Lower lobe of right lung (tissue), 2 donors: ENCODE measurements around the gene NDUFB7. TPM values are rescaled to one million over a fixed set of nuclear protein-coding genes. Genes with fewer than 3 reads are reported as not detected.
"Not testable (repeated sequence)": the region's sequence is repeated elsewhere in the genome, so short reads cannot be mapped to it uniquely, and the experiment has no call there.

Experiments
- ATAC-seq, 2 donors: fragments of 200-7000 bp; cut with Tn5 transposase; one replicate each; pipeline ENCODE4 v1.9.1; 2020 to 2022; ENCODE audit warnings: mild to moderate bottlenecking in 2 of 2, moderate library complexity in 2 of 2
- DNase-seq: peaks from one replicate; pipeline ENCODE4 v3.0.0-alpha.2; 2020
- H3K27ac ChIP-seq: fragments of 200-600 bp; one replicate; pipeline ENCODE4 v1.8.0; 2022
- H3K27me3 ChIP-seq: fragments of 200-600 bp; one replicate; pipeline ENCODE4 v1.8.0; 2022; ENCODE audit warnings: low read depth
- H3K36me3 ChIP-seq: fragments of 200-600 bp; one replicate; pipeline ENCODE4 v1.8.0; 2022; ENCODE audit warnings: mild to moderate bottlenecking
- H3K4me1 ChIP-seq: fragments of 200-600 bp; one replicate; pipeline ENCODE4 v1.8.0; 2022
- H3K4me3 ChIP-seq: fragments of 200-600 bp; one replicate; pipeline ENCODE4 v1.8.0; 2022; ENCODE audit warnings: mild to moderate bottlenecking
- H3K9me3 ChIP-seq: fragments of 200-600 bp; one replicate; pipeline ENCODE4 v1.8.0; 2022
- CTCF ChIP-seq: fragments of 200-600 bp; IDR thresholded peaks from one replicate; pipeline ENCODE4 v1.8.0; 2022; ENCODE audit warnings: antibody characterized with exemption, mild to moderate bottlenecking
- intact Hi-C: fragments of 100-400 bp; cut with DNase I; formaldehyde crosslinking; loops from one replicate; pipeline ENCODE4 v1.11.0; 2022
- total RNA-seq: library from RNA; stranded (reverse); fragmentation: NEBNext Ultra II Directional; extraction: Animal tissue kit (Norgen Biotek cat#: 25700); gene quantifications from one replicate; pipeline ENCODE4 v1.2.1, GENCODE V29; 2021
- donor health status: DM: no; HTN: yes; CAD: no; lungs with severe emphysema.

NDUFB7 gene
- total RNA-seq, 1 donor from 2014 or later: 121 TPM

GRCh38 chr19:14612657-14613056, 40.8 kb upstream of the NDUFB7 start:
- intact Hi-C loops: no loop called here
- H3K9me3 ChIP-seq: no peaks in the 10 kb centered on the region
- H3K36me3 ChIP-seq: no peaks in the 10 kb centered on the region
- no peak for ATAC-seq
- no peak for DNase-seq
- H3K4me1 ChIP-seq: no peaks in the 10 kb centered on the region
- no peak for TF ChIP-seq CTCF
- no peaks in the 10 kb centered on the region for H3K27me3 ChIP-seq
- H3K4me3 ChIP-seq: no peak overlapping the region
- no peak overlapping the region for H3K27ac ChIP-seq

DNA sequence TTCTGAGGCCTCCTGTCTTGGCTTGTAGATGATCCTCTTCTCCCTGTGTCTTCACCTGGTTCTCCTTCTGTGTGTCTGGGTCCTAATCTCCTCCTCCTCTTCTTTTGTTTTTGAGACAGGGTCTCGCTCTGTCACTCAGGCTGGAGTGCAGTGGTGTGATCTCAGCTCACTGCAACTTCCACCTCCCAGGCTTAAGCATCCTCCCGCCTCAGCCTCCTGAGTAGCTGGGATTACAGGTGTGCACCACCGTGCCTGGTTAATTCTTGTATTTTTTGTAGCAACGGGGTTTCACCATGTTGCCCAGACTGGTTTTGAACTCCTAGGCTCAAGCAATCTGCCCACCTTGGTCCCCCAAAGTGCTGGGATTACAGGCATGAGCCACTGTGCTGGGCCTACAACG, 40.4 kb upstream of the NDUFB7 start:
- intact Hi-C loops, ATAC-seq, H3K27me3 ChIP-seq: not testable (repeated sequence)

GRCh38 chr19:14611051-14611450, 39.2 kb upstream of the NDUFB7 start:
- DNase-seq (no peak), ATAC-seq (no peak)
- no peak for TF ChIP-seq CTCF
- Histone ChIP-seq H3K27me3 (no peaks in the 10 kb centered on the region), H3K4me1 (no peaks in the 10 kb centered on the region), H3K4me3 (no peak overlapping the region), H3K27ac (no peak overlapping the region), H3K36me3 (no peaks in the 10 kb centered on the region), H3K9me3 (no peaks in the 10 kb centered on the region)
- intact Hi-C loops: no loop called here

More for the DNA sequence above, 40.4 kb upstream of the NDUFB7 start:
- H3K36me3 ChIP-seq, H3K4me3 ChIP-seq, H3K9me3 ChIP-seq, DNase-seq, H3K27ac ChIP-seq, H3K4me1 ChIP-seq: not testable (repeated sequence)

DNA sequence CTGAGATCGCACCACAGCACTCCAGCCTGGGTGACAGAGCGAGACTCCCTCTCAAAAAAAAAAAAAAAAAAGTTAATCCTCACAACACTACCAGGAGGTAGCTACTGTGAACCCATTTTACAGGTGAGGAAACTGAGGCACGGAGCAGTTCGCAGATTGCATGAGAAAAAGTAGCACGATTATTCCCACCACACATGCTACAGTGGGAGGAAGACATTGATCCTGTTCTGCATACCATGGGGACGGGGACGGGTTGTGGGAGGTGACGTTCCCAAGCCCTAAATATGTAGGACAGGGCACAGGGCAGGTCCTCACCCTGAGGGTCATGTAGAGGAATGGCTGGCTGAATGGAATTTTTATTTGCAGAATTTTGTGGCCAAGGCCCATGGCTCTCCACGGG, 34.8 kb upstream of the NDUFB7 start:
- no peak for TF ChIP-seq CTCF
- no peak for DNase-seq
- no peak for ATAC-seq
- Histone ChIP-seq H3K27me3 (no peaks in the 10 kb centered on the region), H3K36me3 (no peaks in the 10 kb centered on the region), H3K4me1 (no peaks in the 10 kb centered on the region), H3K27ac (no peak overlapping the region), H3K4me3 (no peak overlapping the region), H3K9me3 (peaks cover 6% of the 10 kb centered on the region)
- intact Hi-C loops: no loop called here

DNA sequence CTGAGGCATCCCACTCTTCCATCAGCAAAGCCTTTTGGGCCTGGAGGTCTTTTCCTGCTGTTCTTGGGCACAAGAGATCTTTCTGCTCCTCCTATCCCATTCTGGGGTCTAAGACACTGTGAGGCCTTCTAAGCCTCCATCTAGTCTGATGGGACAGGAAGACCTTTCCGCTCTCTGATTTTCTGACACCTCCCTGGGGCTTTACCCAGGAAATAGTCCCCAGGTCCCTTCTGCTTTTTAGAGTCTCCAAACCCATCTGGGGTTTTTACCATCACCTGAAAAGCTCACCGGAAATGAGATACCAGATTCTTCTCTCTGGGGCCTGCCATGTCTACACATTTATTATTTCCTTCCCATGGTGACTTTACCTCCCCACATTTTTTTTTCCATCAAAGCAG, 32.1 kb upstream of the NDUFB7 start:
- no peaks in the 10 kb centered on the region for H3K27me3 ChIP-seq
- H3K9me3 ChIP-seq: peaks cover 6% of the 10 kb centered on the region
- no peaks in the 10 kb centered on the region for H3K36me3 ChIP-seq
- intact Hi-C loops: no loop called here
- ATAC-seq (no peak), DNase-seq (no peak)
- H3K4me3 ChIP-seq: no peak overlapping the region
- no peak overlapping the region for H3K27ac ChIP-seq
- TF ChIP-seq CTCF: no peak
- no peaks in the 10 kb centered on the region for H3K4me1 ChIP-seq

DNA sequence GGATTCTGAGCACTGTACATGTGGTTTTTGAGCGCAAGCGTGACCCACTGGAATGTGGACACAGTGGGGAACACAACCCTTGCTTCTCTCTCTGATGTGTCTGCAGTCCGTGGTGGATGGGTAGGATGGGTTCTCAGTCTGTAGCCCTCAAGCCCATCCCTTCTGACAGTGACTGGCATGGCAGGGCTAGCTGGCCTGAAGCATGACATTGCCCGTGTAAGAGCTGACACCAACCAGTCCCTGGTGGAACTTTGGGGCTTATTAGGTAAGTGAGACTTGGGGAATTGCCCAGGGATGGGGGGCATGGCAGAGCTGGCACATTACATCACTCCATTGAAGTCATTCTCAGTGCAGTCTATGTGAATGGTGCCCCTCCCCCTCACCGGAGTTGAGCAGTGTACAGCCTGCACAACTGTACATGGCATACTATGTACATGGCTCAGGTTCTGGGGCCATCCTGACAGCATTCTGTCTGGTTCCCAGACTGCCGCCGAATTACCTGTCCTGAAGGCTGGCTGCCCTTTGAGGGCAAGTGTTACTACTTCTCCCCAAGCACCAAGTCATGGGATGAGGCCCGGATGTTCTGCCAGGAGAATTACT, 27.8 kb upstream of the NDUFB7 start:
- H3K9me3 ChIP-seq: peaks cover 6% of the 10 kb centered on the region
- intact Hi-C loops: no loop called here
- no peaks in the 10 kb centered on the region for H3K36me3 ChIP-seq
- ATAC-seq (no peak), DNase-seq (no peak)
- no peaks in the 10 kb centered on the region for H3K4me1 ChIP-seq
- no peak overlapping the region for H3K4me3 ChIP-seq
- no peak overlapping the region for H3K27ac ChIP-seq
- TF ChIP-seq CTCF: no peak
- H3K27me3 ChIP-seq: no peaks in the 10 kb centered on the region
